DMS114 treated with DMSO at 0.1 percent for 48 hours (cell line): ENCODE data around the gene SENP1.
A peak's percentile ranks its signal among the peaks of the same experiment; 100 is the strongest.
"Not testable (repeated sequence)": the region's sequence is repeated elsewhere in the genome, so short reads cannot be mapped to it uniquely, and the experiment has no call there.

ENCODE experiments used
- DNase-seq: peaks from one replicate; lab custom pipeline; 2025; ENCODE audit not compliant: unreplicated experiment; lab: John Stamatoyannopoulos, UW

Gene SENP1

GRCh38 chr12:48115957-48116356 is 10.1 kb upstream of the SENP1 start:
- DNase-seq = no peak

GRCh38 chr12:48111312-48111693 is 5.4 kb upstream of the SENP1 start:
- not testable (repeated sequence) for DNase-seq

- DNase-seq = no peak
Observed at GRCh38 chr12:48110691-48111311, 4.9 kb upstream of the SENP1 start.

- no peak for DNase-seq
Observed at GRCh38 chr12:48109424-48109823, 3.5 kb upstream of the SENP1 start.

- no peak for DNase-seq
Observed at GRCh38 chr12:48106681-48107613, 1.1 kb upstream of the SENP1 start.

GRCh38 chr12:48105321-48105866 is 485 bp downstream of the SENP1 start:
- no peak for DNase-seq

- DNase-seq = peak; percentile 23
Observed at GRCh38 chr12:48104531-48104930, 1.3 kb downstream of the SENP1 start.

- DNase-seq = no peak
Observed at GRCh38 chr12:48092611-48093010, 13.3 kb downstream of the SENP1 start.

GRCh38 chr12:48086327-48086726 is 19.6 kb downstream of the SENP1 start:
- no peak for DNase-seq

GRCh38 chr12:48084841-48085460 is 20.9 kb downstream of the SENP1 start:
- DNase-seq = no peak

GRCh38 chr12:48084066-48084465 is 21.8 kb downstream of the SENP1 start:
- DNase-seq = peak; percentile 20

GRCh38 chr12:48080821-48081220 is 25.1 kb downstream of the SENP1 start:
- no peak for DNase-seq

GRCh38 chr12:48080285-48080684 is 25.6 kb downstream of the SENP1 start:
- DNase-seq = no peak

- no peak for DNase-seq
Observed at GRCh38 chr12:48078901-48079300, 27.0 kb downstream of the SENP1 start.

- DNase-seq = no peak
Observed at GRCh38 chr12:48077111-48077510, 28.8 kb downstream of the SENP1 start.

- DNase-seq = no peak
Observed at GRCh38 chr12:48075832-48076231, 30.0 kb downstream of the SENP1 start.

GRCh38 chr12:48074266-48074665 is 31.6 kb downstream of the SENP1 start:
- no peak for DNase-seq

- no peak for DNase-seq
Observed at GRCh38 chr12:48072266-48072665, 33.6 kb downstream of the SENP1 start.

GRCh38 chr12:48071808-48072207 is 34.1 kb downstream of the SENP1 start:
- DNase-seq = no peak

GRCh38 chr12:48070731-48071130 is 35.1 kb downstream of the SENP1 start:
- DNase-seq = no peak

GRCh38 chr12:48070033-48070432 is 35.8 kb downstream of the SENP1 start:
- DNase-seq = no peak

- no peak for DNase-seq
Observed at GRCh38 chr12:48069241-48069640, 36.6 kb downstream of the SENP1 start.
